ENCODE data around the gene RERE.

RERE gene

DNA sequence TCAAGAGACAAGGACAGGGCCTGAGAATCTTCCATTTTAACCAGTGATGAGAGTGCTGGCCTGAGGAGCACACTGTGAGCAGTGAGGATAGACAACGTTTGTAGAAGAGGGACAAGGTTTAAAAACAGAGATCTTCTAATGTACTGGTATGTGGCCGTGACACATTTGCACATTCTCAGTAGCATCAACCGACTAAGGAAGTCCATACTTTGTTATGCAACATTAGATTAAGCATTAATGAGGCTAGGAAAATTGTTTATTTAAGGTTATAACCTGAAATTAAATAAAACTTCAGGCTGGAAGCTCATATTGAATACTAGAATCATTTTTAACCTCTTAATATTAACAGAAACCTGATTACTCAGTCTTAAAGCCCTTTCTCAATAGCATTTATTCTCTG is 400.6 kb downstream of the RERE start:
- no peak for DNase-seq

DNA sequence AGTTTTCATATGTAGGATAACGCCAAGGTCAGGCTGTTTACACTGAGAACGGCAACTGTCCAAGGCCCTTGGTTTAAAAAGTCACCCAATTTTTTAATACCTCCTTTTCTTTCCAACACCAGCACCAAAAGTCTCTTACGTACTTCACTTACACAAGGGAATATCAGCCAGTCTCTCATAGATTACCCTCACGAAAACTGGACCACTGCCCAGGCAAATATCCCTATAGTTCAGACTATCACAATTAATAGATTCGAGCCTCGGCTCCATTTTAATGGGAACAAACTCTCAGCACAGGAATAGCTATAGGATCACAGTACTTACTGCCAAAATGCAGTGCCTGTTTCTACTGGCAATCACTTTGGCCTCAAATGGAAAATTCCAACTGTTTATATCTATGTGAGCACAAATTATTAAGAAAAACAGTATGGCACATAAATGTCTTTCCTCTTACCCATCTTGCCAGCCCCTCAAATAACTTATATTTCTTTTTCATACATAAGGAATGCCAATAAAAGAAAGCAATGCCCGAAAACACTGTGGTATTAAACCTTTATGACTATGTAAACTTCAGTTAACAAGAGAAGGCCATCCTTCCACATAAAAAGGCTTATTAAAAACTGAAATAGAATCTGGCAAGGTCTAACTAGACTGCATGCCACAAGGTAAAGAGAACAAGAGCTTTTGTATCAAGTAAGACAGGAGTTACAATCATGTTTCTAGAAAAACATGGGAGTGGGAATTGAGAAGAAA is 401.7 kb downstream of the RERE start:
- no peak for DNase-seq

DNA sequence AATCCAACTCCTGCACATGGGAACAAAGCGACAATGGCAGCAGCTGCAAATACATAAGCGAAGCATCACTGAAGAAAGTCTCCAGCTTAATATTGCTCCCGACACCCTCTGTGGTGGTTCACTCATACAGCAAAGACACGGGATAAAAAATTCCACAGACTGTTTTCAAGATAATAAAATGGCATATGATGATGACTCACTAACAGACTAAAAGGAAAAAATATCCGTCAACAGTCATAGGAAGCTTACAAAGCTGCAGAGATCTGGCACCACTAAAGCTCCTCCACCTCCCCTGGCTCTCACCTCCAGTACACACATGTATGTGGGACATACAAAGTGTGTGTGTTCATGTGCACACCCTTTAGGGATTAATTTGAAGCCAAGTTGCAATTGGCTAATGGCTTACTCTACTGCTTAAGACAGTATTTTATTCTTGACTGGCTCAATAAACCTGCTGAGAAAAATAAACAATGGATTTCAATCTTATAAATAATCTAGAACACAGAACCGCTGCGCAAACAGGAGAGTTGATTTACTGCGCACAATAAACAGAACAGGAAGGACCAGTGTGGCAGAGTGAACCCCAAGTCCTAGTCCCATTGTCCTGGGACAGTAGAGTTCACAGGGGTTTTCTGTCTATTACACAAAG is 405.1 kb downstream of the RERE start:
- no peak for DNase-seq

DNA sequence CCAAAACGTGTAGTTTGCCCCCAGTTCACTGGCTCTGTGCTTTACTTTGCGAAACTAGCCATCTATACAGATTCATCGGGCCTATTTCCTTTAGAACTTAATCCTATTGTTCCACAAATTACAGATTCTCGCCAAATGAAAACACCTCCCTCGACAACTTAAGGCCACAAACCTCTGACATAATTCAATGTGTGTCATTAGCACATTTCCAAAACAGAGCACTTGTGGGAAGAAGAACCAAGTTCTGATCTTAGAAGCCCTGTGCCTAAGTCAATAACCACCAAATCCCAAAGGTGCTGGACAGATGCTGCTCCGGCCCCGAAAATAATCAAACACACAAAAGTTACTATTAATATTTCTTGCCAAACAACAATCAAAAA is 405.6 kb downstream of the RERE start:
- no peak for DNase-seq

DNA sequence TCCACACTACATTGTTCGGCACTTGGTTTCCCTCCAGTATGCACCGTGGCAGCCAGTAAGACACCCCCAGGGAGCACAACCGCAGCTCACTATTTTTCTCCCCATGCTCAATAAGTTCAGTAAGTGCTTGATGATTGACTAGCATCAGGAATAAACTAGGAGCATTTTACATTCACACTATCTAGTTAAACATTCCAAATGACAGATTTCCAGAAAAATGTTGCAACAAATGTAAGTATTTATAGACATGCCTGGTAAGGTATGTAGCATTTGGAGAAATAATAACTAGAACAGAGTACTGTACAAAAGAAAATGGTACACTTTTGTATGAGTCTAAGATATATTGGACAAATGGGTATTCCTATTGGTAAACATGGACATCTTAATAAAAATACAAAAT is 406.6 kb downstream of the RERE start:
- no peak for DNase-seq

DNA sequence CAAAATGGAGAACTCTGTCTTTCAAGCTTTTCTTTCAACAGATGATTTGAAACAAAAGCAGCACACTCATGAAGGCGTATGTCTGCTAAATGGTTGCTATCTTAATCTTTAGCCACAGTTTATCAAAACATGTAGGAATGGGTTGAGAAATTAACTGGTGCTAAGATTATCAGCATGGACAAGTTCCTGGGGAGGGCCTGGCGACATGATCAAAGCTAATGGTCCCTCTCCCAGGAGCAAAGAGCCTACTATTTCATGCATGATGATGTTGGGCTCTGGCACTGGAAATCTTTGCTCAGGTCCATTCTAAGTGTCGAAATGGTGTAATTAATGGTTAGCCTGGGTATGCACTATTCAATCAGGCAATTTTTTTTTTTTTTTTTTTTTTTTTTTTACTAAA is 407.8 kb downstream of the RERE start:
- no peak for DNase-seq

DNA sequence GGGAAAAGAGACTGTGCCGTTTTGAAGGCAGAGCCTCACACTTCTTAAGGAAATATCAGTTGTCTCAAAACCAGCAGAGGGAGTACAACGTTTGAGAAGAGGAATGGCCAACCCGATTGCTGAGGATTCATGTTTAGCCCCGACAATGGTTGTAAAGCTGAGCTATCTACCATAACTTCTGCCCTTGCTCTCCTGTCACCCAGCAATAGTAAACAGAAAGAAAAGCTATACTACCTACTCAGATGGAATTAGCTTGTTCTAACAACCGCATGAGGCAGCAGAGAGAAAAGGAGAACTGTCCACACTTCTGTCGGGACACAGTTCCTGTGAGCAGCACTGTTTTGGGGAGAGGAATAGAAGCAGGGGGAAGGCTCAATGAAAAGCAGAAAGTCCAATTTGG is 408.3 kb downstream of the RERE start:
- peak; percentile 31 for DNase-seq

DNA sequence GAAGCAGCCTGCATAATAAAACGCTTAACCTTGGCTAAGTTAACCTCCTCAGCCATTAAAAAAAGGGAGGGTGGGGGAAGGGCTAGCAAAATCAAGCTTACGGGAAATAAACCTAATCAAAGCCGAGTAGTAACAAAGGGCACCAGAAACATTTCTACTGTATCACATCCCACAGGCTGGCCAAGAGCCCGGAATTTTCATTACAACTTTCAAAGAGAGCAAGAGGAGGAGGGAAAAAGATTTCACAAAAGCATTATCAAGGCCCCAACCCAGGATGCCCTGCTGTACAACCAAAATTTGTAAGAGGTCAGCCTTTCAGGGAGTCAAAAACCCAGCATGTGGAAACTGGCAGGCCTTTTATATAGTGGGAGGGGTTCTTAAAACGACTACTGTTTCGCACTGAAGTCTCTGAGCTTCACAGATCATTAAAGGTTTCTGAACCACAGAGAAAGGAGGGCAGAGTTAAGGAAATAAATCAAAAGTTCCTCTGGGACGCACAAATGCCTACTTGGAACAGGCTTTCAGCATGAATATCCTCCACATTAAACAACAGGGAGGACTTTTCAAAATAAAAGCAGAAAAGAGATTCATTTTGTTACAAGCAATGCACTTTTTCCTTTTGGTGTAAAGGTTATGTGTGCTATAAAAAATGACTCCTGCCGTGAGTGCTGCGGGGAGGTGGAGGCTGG is 409.1 kb downstream of the RERE start:
- DNase-seq: no peak

DNA sequence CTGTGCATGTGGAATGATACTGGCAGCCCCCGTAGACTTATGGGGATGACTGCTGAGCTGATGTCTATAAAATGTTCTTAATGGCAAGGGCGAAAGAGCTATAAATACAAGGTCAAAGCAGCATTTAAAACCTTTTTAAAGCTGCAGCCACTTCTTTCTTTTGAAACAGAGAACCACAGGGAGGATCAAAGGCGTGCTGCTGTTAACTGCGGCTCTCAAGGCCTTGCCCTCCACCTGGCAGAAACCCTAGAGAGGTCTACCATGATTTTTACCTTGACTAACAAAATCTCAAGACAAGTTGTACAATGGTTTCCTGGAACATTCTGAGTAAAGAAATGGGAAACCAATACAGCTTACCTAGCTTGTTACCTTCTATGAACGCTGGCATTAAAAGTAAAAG is 409.8 kb downstream of the RERE start:
- DNase-seq: peak; percentile 44

DNA sequence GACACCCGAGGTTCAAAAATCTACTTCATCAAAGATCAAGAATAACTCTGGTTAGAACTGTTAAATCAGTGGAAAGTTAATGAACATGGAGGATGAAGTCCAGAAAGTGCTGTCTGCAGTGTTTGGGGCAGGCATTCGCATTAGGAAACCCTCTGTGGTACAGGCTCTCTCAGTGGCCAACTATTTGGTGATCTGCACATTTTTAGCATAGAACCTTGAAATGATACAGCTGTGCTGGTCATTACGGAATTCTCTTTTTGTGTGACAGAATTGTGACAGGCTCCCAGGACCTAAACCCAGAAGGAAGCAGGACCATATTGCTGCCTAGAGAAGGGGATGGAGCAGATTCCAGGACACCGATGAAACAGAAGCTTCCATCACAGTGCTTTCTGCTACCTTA is 410.5 kb downstream of the RERE start:
- DNase-seq: no peak

DNA sequence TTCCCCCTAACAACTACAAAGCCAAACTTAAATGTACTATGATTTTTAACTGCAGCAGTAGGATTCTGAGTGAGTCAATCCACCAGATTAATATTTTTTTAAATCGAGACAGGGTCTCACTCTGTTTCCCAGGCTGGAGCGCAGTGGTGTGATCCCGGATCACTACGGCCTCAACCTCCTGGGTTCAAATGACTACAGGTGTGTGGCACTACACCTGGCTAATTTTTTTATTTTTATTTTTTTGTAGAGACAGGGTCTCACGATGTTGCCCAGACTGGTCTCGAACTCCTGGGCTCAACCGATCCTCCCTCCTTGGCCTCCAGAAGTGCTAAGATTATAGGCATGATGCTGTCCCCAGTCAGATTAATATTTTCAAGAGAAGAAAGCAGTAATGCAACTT is 411.4 kb downstream of the RERE start:
- no peak for DNase-seq

DNA sequence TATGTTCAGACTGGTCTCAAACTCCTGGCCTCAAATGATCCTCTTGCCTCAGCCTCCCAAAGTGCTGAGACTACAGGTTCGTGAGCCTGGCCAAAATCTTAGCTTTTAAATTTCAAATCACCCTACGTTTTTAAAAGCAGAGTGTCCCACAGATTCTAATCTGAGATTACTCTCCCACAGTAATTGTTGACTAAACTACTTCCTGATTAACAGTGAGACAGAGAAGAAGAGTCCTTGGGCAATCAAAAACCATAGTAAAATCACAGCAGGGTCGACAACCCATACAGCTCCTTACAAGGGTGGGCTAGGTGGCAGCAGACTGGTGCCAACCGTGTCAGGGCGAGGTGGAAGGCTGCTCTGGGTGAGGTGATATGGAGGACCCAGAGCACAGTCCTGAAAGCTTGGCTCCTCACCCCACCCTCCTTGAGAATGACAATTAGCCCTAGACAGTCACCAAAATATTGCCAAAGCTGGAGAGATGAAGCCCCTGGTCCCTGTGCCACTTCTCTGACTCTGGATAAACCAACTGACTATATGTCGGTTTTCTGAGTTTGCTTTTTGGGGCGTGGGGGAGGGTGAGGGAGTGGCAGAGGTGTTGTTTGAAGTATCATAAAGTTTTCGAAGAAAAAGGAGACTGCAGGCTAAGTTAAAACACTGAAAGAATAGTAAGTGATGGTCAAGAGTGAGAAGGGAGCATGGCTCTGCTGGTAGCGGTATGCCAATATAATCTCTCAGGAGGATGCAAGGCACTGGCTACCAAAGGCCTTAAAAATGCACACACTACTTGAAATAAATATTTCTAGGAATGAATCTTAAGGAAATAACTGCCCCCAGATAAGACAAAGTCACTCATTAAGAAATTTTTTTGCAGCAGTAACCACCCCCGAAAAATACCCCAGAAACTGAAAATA is 412.7 kb downstream of the RERE start:
- DNase-seq: no peak

DNA sequence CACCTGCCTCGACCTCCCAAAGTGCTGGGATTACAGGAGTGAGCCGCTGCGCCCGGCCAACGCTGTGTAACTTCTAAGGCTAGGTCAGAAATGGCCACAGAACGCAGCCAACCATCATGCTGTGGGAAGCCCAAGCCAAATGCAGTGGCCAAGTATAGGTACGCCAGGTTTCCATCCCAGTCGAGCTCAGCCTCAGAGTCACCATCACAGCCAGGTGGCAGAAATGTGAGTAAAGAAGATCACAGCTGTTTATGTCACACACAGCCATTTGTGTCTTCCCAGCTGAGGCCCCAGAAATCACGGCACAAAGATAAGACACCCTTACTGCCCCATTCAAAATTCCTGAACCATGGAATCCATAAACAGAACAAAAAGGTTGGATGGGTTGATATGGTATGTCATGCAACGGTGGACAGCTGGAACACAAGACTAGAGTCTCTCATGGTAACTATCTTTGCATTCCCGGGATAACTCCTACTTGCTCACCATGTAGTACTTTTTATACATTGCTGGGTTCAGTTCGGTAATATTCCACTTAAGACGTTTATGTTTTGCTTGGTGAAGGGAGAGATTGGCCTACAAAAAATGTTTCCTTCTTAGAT is 415.2 kb downstream of the RERE start:
- no peak for DNase-seq

DNA sequence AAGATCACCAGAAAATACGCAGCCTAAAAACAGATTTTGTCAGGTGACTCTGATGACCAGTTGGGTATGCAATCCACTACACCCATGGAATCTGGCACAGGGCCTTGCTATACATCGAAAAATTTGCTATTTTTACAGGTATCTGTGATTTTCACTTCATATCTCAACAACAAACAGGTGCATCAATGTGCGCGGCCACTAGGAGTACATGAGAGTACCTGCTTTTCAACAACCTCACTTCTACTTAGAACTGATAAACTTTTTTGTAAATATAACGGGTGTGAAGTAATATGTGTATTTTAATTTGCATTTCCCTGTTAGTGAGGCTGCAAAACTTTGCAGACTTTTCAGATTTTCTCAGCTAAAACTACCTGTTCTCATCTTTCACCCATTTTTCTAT is 418.8 kb downstream of the RERE start:
- no peak for DNase-seq

DNA sequence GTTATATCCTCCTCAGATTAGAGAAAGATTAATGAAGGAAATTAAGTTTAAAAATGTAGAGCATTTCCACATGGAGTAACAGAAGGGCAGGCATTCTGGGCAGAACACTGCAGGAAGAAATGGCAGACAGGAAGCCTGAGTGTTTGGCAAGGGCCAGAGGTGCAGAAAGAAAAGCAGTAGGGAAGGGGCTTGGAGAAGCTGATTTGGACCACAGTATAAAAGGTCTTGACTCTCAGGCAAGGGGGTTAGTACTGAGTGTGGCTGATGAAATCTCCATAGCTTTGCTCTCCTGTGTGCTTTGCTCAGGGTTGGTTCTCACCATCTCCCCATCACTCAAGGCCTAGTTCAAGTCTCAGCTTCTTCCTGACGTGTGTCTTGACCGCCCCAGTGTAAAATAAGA is 419.4 kb downstream of the RERE start:
- no peak for DNase-seq

DNA sequence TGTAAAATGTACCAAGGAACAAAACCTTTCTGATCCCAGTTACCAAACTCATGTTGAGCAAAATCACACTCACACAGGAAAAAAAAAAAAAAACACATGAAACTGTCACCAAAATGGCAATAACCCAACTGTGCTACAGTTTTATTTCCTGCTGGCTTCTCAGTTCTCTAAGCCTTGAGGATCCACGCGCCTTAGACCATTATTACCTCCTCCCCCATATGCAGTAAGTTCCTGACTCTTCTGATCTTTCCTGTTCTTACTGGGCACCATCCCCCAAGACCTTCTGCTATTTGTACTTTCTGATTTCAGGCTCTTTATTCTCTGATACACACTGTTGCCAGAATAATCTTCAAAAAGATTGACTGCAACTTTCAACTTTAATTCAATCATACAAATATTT is 419.9 kb downstream of the RERE start:
- no peak for DNase-seq

DNA sequence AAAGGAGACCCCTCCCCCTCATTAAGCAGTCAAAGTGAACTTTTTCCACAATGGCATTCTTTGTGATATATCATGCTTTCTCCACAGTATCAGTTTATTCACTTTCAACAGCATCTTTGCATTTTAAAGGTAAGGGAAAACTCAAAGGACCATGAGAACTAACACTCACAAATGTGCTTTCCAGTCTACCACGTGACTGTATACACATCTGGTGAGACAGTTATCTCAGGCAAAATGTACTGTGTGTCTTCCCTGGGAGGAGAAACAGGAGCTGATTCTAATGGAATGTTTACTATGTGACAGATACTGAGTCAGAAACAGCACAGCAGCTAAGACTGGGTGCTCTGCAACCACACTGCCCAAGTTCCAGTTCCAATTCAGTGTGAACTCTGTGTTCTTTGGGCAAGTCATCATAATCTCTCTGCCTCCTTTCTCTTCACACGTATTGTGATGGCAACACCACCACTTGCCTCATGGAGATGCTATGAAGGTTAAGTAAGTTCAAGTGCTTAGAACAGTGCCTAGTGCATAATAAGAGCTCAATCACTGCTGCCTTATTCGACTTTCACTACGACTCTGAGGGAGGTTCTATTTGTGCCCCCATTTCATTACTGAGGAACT is 420.5 kb downstream of the RERE start:
- no peak for DNase-seq

DNA sequence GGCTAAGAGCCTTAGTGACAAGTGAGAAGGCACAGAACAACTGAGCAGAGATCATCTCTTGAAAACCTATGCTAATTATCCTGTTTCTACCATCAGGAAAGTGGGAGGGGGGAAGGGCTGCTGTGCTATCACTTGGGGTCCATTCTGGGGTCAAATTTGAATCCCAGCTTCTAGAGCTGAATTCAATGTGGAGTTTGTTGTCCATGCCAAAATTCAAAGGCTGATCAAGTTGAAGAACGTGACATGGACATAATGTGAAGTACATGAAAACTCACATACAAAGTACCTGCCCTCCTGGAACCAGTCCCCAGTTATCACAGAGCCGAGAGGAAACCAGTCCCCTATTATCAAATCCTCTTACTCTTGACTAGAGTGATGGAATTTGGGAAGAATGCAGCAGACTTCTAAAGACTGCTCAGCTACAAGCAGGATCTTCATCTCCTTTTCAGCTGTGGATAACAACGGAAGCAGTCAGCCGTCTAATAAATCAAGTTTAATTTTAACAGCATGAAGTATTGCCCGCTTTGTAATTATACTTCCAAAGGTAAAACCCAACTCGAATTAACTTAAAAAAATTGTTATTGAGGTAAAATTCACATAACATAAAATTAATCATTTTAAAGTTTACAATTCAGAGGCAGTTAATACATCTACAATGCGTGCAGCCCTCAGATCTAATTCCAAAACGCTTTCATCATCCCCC is 421.2 kb downstream of the RERE start:
- DNase-seq: no peak

DNA sequence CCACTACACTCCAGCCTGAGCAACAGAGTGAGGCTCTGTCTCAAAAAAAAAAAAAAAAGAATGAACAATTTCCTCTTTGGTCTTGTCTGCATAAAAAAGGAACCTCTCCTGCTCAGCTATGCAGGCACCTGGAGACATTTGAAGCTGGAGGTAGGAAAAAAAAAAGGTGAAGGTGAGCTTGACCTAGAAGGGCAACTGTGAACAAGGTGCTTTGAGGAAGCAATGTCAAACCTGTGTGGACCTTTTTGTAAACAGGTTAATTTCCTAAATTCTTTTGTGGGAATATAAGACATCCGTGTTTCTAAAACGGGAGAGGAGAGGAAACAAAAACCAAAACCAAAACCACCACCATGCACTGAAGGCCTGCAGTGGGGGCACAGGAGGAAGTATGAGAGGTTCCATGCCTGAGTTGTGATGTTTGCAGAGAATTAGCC is 422.0 kb downstream of the RERE start:
- peak; percentile 41 for DNase-seq

DNA sequence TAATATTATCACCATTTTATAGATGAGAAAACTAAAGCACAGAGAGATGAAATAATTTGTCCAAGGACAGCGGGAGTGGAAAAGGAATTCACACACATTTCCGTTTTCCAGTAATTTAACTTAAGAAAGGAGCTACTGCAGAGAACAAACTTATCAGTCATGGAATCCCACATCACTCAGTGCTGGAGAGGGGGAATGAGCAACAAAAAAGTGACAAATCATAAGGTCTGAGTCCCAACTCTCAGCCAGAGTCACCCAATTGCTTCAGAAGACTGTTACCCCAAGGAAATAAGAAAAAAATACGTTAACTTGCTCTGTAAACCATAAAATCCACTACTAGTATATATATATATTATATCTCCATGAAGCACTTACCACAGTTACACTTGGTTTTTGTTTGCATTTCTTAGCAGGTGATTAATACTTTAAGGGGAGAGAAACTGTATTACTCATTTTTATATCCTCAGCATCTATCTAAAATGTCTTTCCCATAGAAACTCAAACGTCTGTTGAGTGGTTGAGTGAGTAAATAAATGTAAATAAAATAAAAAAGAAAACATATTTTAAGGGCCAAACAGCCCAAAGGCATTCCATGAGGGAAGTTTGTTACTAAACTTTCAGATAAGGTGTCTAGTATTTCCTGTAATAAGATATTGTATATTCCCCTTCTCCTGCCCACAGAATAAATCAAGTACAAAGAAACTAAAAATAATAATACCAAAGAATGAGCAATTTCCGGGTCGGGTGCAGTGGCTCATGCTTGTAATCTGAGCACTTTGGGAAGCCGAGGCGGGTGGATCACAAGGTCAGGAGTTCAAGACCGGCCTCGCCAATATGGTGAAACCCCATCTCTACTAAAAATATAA is 422.8 kb downstream of the RERE start:
- DNase-seq: peak; percentile 34

DNA sequence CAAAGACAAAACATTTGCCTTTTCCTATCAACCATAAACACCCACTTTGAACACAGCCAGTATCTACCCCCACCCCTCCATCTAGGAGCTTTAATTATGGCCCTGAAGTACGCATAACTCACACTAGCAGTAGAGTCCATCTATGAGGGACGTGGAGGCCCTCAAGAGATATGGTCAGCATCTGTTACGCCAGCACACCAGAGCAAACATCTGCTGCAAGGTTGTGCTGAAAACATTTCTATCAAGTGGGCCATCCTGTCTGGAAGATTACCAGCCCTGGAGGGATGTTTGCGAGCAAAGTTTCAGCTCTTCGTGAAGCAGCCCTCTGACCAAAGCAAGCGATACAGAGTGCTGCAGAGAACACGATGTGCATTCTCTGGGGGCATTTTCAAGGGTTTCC is 424.9 kb downstream of the RERE start:
- DNase-seq: no peak

Measured in CD4-positive, alpha-beta T cell treated with Interleukin-17A for 4 hours (primary cell).